HT1080 (cell line): ENCODE data around the gene TET1. TPM values are rescaled to one million over a fixed set of nuclear protein-coding genes. Genes with fewer than 3 reads are reported as not detected.

Source experiments
- DNase-seq: peaks from one replicate; pipeline ENCODE4 v3.0.0-alpha.2; 2015; ENCODE audit warnings: low read depth
- total RNA-seq: library from RNA; depleted of rRNA; stranded (reverse); fragments of >200 nt; shearing (Covaris generic); gene quantifications from 2 replicates; pipeline ENCODE4 v1.2.3, GENCODE V29; 2014

TET1 gene
- total RNA-seq, 1 experiment from 2014 or later, result 1.2 TPM

GRCh38 chr10:68562661-68563570, 2.8 kb downstream of the TET1 start:
- no peak for DNase-seq

GRCh38 chr10:68564712-68565111, 4.6 kb downstream of the TET1 start:
- no peak for DNase-seq

- DNase-seq, result no peak
These were observed 5.5 kb downstream of the TET1 start for GRCh38 chr10:68565658-68566057.

GRCh38 chr10:68566351-68566750, 6.2 kb downstream of the TET1 start:
- no peak for DNase-seq

- no peak for DNase-seq
These were observed 6.8 kb downstream of the TET1 start for GRCh38 chr10:68566955-68567354.

GRCh38 chr10:68572151-68572550, 12.0 kb downstream of the TET1 start:
- no peak for DNase-seq

- DNase-seq, result no peak
These were observed 13.9 kb downstream of the TET1 start for GRCh38 chr10:68574051-68574450.

GRCh38 chr10:68576118-68576517, 16.0 kb downstream of the TET1 start:
- DNase-seq, result no peak

- no peak for DNase-seq
These were observed 18.8 kb downstream of the TET1 start for GRCh38 chr10:68578974-68579373.

- peak; percentile 51 for DNase-seq
These were observed 24.1 kb downstream of the TET1 start for GRCh38 chr10:68584187-68584586.

- peak; percentile 56 for DNase-seq
These were observed 26.6 kb downstream of the TET1 start for GRCh38 chr10:68586606-68587305.

- peak; percentile 98 for DNase-seq
These were observed 34.3 kb downstream of the TET1 start for GRCh38 chr10:68594405-68594804.

GRCh38 chr10:68595513-68595912, 35.4 kb downstream of the TET1 start:
- DNase-seq, result no peak

GRCh38 chr10:68597407-68597806, 37.3 kb downstream of the TET1 start:
- no peak for DNase-seq

GRCh38 chr10:68598978-68599770, 39.0 kb downstream of the TET1 start:
- no peak for DNase-seq

GRCh38 chr10:68599771-68600040, 39.6 kb downstream of the TET1 start:
- DNase-seq, result no peak

- DNase-seq, result peak; percentile 93
These were observed 40.1 kb downstream of the TET1 start for GRCh38 chr10:68600041-68600778.

GRCh38 chr10:68601501-68602265, 41.5 kb downstream of the TET1 start:
- no peak for DNase-seq

- DNase-seq, result no peak
These were observed 42.3 kb downstream of the TET1 start for GRCh38 chr10:68602434-68602833.

- DNase-seq, result no peak
These were observed 43.6 kb downstream of the TET1 start for GRCh38 chr10:68603766-68604165.

GRCh38 chr10:68604441-68604840, 44.3 kb downstream of the TET1 start:
- no peak for DNase-seq
